Measurements from ENCODE around the gene REG3A. TPM values are rescaled to one million over a fixed set of nuclear protein-coding genes. Genes with fewer than 3 reads are reported as not detected.

The REG3A gene
- total RNA-seq (2021; fragmentation: NEBNext Ultra II Directional; extraction: Animal tissue kit (Norgen Biotek cat#: 25700)) (not detected in 2 replicates), polyA plus RNA-seq (2011; rRNA removed) (not detected in 2 replicates), polyA minus RNA-seq (2011; rRNA and poly(A)+ RNA removed) (not detected in 2 replicates)
- not detected for polyA plus RNA-seq (2011; cell fraction: cytosol; rRNA removed)
- polyA plus RNA-seq (2011; cell fraction: nucleus; rRNA removed) = not detected
- not detected in 4 replicates for polyA plus RNA-seq (2012, experiment 1 of 2)
- polyA plus RNA-seq (2012, experiment 2 of 2) = not detected
- polyA plus RNA-seq (2013, experiment 1 of 2) = not detected
- polyA plus RNA-seq (2013, experiment 2 of 2) = not detected
- not detected for polyA minus RNA-seq (2011; cell fraction: cytosol; rRNA and poly(A)+ RNA removed)
- polyA minus RNA-seq (2011; cell fraction: nucleus; rRNA and poly(A)+ RNA removed) = not detected
- long read RNA-seq, experiment 1 = 0 reads
- long read RNA-seq, experiment 2 = 0 reads

- no peak within 1 kb of the TSS for H2BK5ac ChIP-seq (ENCODE audit: low read depth, low read length)
- no peaks in the 10 kb centered on the region for H3K4me1 ChIP-seq (replicated peaks in 1 of 4; ENCODE audit: control insufficient read depth in 3 of 4, insufficient read depth in 4 of 4, low read length in 3 of 4)
- DNase-seq (ENCODE audit: low read depth in 1 of 2, low spot score in 2 of 2) (no peak), FAIRE-seq (no peak)
- H3K9me3 ChIP-seq (ENCODE audit: insufficient read depth in 2 of 2, low read depth in 1 of 2, low read length in 1 of 2) = no peaks in the 10 kb centered on the region
- no peak within 1 kb of the TSS for H3K23ac ChIP-seq (ENCODE audit: insufficient read length)
- no peak within 1 kb of the TSS for H4K5ac ChIP-seq (ENCODE audit: insufficient read length, low read depth, low read length)
- H2BK15ac ChIP-seq (ENCODE audit: low read length) = no peak within 1 kb of the TSS
- no peak within 1 kb of the TSS for H3K18ac ChIP-seq (ENCODE audit: extremely low read depth, low read length)
- H2BK12ac ChIP-seq (ENCODE audit: low read depth, low read length) = no peak within 1 kb of the TSS
- H2BK120ac ChIP-seq (replicated peaks; ENCODE audit: low read depth, low read length) = no peak within 1 kb of the TSS
- H3K23me2 ChIP-seq (ENCODE audit: low read depth, low read length) = no peaks in the 10 kb centered on the region
- no peak within 1 kb of the TSS for H3K27ac ChIP-seq (ENCODE audit: low read depth, low read length)
- CTCF ChIA-PET (ENCODE audit: partially characterized antibody) = interaction anchor here (1.2 kb wide), 1 partner anchor 119 kb away, joined by 3 read pairs; no protein-coding TSS in a partner anchor
- H3K4ac ChIP-seq (replicated peaks; ENCODE audit: insufficient read length, low read depth, low read length) = no peak within 1 kb of the TSS
- no peak within 1 kb of the TSS for H3K14ac ChIP-seq (ENCODE audit: insufficient read length)
- H2AK5ac ChIP-seq (ENCODE audit: low read depth, low read length) = no peak within 1 kb of the TSS
- H3K36me3 ChIP-seq (ENCODE audit: control insufficient read depth in 2 of 4, insufficient read depth in 4 of 4, low read length in 3 of 4) = no peaks in the 10 kb centered on the region
- POLR2A ChIA-PET (ENCODE audit: partially characterized antibody) = no interaction called here
- no peaks in the 10 kb centered on the region for H4K20me1 ChIP-seq (replicated peaks in 1 of 2; ENCODE audit: control insufficient read depth in 1 of 2, insufficient read depth in 2 of 2, low read length in 2 of 2)
- no peak within 1 kb of the TSS for H3K4me3 ChIP-seq (ENCODE audit: extremely low read depth in 1 of 4, insufficient read depth in 2 of 4, low read depth in 3 of 4, low read length in 4 of 4)
- H3K56ac ChIP-seq (replicated peaks; ENCODE audit: insufficient read length, low read depth, low read length) = no peak within 1 kb of the TSS
- TF ChIP-seq CHD2 (IDR thresholded peaks at IDR 0.05; ENCODE audit: low read length) = no peak
- no peak for TF ChIP-seq PHF8 (conservative IDR thresholded peaks at IDR 0.05; ENCODE audit: low read depth, low read length)
- TF ChIP-seq, protein P1, sequence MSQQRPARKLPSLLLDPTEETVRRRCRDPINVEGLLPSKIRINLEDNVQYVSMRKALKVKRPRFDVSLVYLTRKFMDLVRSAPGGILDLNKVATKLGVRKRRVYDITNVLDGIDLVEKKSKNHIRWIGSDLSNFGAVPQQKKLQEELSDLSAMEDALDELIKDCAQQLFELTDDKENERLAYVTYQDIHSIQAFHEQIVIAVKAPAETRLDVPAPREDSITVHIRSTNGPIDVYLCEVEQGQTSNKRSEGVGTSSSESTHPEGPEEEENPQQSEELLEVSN (IDR thresholded peaks at IDR 0.05) = no peak
- no peak for TF ChIP-seq RBBP5 (IDR thresholded peaks at IDR 0.05; ENCODE audit: borderline replicate concordance, low read depth, low read length)
- no peak for TF ChIP-seq GABPA (IDR thresholded peaks at IDR 0.05; ENCODE audit: borderline replicate concordance, insufficient read depth, low read length)
- TF ChIP-seq TAF1 (IDR thresholded peaks at IDR 0.05; ENCODE audit: low read depth, low read length) = no peak
- no peak for TF ChIP-seq SUZ12 (IDR thresholded peaks at IDR 0.05; ENCODE audit: low read length)
- TF ChIP-seq SP2 (IDR thresholded peaks at IDR 0.05; ENCODE audit: low read length) = no peak
- TF ChIP-seq EP300 (IDR thresholded peaks at IDR 0.05; ENCODE audit: borderline replicate concordance in 1 of 2, low read depth in 2 of 2, low read length in 2 of 2) = no peak
- no peak for TF ChIP-seq USF2 (IDR thresholded peaks at IDR 0.05; ENCODE audit: low read length)
- TF ChIP-seq POU5F1 (IDR thresholded peaks at IDR 0.05; ENCODE audit: low read depth, low read length) = no peak
- no peak for TF ChIP-seq BRCA1 (IDR thresholded peaks at IDR 0.05; ENCODE audit: low read depth, low read length)
- H3K79me2 ChIP-seq (ENCODE audit: control insufficient read depth in 1 of 2, insufficient read depth in 2 of 2, low read length in 2 of 2) = no peaks in the 10 kb centered on the region
- no peak within 1 kb of the TSS for H4K8ac ChIP-seq (ENCODE audit: extremely low read depth, insufficient read depth, low read length)
- H3K4me2 ChIP-seq (ENCODE audit: insufficient read depth in 1 of 2, low read depth in 2 of 2, low read length in 2 of 2) = no peak within 1 kb of the TSS
- no peak within 1 kb of the TSS for H2BK20ac ChIP-seq (ENCODE audit: low read length)
- H2AFZ ChIP-seq (ENCODE audit: low read length) = no peak within 1 kb of the TSS
- H3K27me3 ChIP-seq (replicated peaks in 1 of 4; ENCODE audit: control insufficient read depth in 3 of 4, extremely low read depth in 1 of 4, insufficient read depth in 3 of 4, low read length in 3 of 4) = no peaks in the 10 kb centered on the region
- H3K9ac ChIP-seq (replicated peaks in 1 of 4; ENCODE audit: extremely low read depth in 1 of 4, low read depth in 3 of 4, low read length in 3 of 4) = no peak within 1 kb of the TSS
- no peak within 1 kb of the TSS for H4K91ac ChIP-seq (replicated peaks; ENCODE audit: insufficient read length, low read length)
- no peaks in the 10 kb centered on the region for H3K79me1 ChIP-seq (ENCODE audit: low read depth, low read length)
These were observed at the start of gene REG3A for GRCh38 chr2:79159653-79160052. REG3A (minus strand) TSS chr2:79159753; CDS start chr2:79159405, 348 bp downstream.

Data from H1 (cell line).